ENCODE data around the gene COG4. TPM values are rescaled to one million over a fixed set of nuclear protein-coding genes. Genes with fewer than 3 reads are reported as not detected.
"Not testable (repeated sequence)": the region's sequence is repeated elsewhere in the genome, so short reads cannot be mapped to it uniquely, and the experiment has no call there.

The COG4 gene
- total RNA-seq, 6 experiments from 2014 or later: 70.2 to 91.7 (median 80.2) TPM

GRCh38 chr16:70453892-70454221 is 69.5 kb downstream of the COG4 start:
- Mint-ChIP-seq H3K9me3 (no peaks in the 10 kb centered on the region), H3K27me3 (ENCODE audit: insufficient read depth) (no peaks in the 10 kb centered on the region; the same call in 1 of the 2 replicates), H3K36me3 (ENCODE audit: low read depth) (no peaks in the 10 kb centered on the region), H3K4me1 (ENCODE audit: low read depth) (peaks cover 12% of the 10 kb centered on the region), H3K27ac (peak overlapping the region; percentile 91), H3K4me3 (peak overlapping the region; percentile 94)
- DNase-seq: no peak
- TF ChIP-seq CTCF (IDR thresholded peaks at IDR 0.05): no peak

DNA sequence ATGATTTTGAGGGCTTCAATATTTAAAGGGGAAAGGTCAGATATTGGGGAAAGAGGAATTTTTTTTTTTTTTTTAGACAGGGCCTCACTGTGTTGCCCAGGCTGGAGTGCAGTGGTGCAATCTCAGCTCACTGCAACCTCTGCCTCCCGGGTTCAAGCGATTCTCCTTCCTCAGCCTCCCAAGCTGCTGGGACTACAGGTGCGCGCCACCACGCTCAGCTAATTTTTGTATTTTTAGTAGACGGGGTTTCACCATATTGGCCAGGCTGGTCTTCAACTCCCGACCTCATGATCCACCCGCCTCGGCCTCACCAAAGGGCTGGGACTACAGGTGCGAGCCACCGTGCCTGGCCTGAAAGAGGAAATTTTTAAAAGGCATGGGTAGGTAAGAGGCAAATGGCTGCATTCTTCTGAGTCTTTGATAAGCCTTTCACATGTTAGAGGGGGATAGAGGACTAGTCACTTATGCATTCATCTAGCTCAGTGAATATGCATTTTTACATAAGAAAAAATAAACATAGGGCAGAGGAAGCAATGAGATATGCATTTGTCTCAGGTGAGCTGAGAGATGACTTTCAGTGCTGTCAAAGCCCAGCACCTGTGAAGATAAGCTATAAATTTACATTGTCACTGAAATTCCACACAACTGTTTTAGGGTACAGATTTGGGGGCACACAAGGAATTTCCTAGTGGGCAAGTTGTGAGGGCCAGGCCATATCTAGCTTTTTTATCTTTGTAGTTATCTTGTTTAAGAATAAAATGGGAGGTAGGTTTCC is 70.0 kb downstream of the COG4 start:
- H3K27me3 Mint-ChIP-seq (ENCODE audit: insufficient read depth): no peaks in the 10 kb centered on the region; the same call in 1 of the 2 replicates
- TF ChIP-seq CTCF (IDR thresholded peaks at IDR 0.05): no peak
- no peak for DNase-seq
- peak overlapping the region; percentile 94 for H3K4me3 Mint-ChIP-seq
- H3K27ac Mint-ChIP-seq: peak overlapping the region; percentile 91
- no peaks in the 10 kb centered on the region for H3K36me3 Mint-ChIP-seq (ENCODE audit: low read depth)
- no peaks in the 10 kb centered on the region for H3K9me3 Mint-ChIP-seq
- H3K4me1 Mint-ChIP-seq (ENCODE audit: low read depth): peaks cover 12% of the 10 kb centered on the region

GRCh38 chr16:70451004-70451340 is 72.4 kb downstream of the COG4 start:
- H3K27me3 Mint-ChIP-seq (ENCODE audit: insufficient read depth); H3K36me3 Mint-ChIP-seq (ENCODE audit: low read depth); H3K4me3 Mint-ChIP-seq; H3K9me3 Mint-ChIP-seq; H3K27ac Mint-ChIP-seq; DNase-seq: not testable (repeated sequence)
- peaks cover 12% of the 10 kb centered on the region for H3K4me1 Mint-ChIP-seq (ENCODE audit: low read depth)

DNA sequence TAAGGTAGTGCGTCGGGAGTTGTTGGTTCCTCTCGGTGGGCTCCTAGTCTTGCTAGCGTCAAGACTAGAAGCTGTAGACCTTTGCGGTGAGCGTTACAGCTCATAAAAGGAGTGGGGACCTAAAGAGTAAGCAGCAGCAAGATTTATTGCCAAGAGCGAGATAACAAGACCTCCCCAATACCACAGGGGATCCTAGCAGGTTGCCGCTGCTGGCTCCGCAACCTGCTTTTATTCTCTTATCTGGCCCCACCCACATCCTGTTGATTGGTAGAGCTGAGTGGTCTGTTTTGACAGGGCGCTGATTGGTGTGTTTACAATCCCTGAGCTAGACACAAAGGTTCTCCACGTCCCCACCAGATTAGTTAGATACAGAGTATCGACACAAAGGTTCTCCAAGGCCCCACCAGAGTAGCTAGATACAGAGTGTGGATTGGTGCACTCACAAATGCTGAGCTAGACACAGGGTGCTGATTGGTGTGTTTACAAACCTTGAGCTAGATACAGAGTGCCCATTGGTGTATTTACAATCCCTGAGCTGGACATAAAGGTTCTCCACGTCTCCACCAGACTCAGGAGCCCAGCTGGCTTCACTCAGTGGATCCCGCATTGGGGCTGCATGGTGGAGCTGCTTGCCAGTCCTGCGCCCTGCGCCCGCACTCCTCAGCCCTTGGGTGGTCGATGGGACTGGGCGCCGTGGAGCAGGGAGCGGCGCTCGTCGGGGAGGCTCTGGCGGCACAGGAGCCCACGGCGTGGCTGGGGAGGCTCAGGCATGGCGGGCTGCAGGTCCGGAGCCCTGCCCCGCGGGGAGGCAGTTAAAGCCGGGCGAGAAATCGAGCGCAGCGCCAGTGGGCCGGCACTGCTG is 73.0 kb downstream of the COG4 start:
- not testable (repeated sequence) for H3K36me3 Mint-ChIP-seq (ENCODE audit: low read depth); DNase-seq; H3K4me3 Mint-ChIP-seq; H3K27ac Mint-ChIP-seq; H3K9me3 Mint-ChIP-seq; H3K27me3 Mint-ChIP-seq (ENCODE audit: insufficient read depth)
- peaks cover 12% of the 10 kb centered on the region for H3K4me1 Mint-ChIP-seq (ENCODE audit: low read depth)

- Mint-ChIP-seq H3K27me3 (ENCODE audit: insufficient read depth) (peaks cover 2% of the 10 kb centered on the region; the same call in 1 of the 2 replicates), H3K27ac (no peak overlapping the region), H3K36me3 (ENCODE audit: low read depth) (no peaks in the 10 kb centered on the region), H3K9me3 (no peaks in the 10 kb centered on the region), H3K4me1 (ENCODE audit: low read depth) (no peaks in the 10 kb centered on the region), H3K4me3 (no peak overlapping the region)
- DNase-seq: no peak
- TF ChIP-seq CTCF (IDR thresholded peaks at IDR 0.05): no peak
These were observed 75.3 kb downstream of the COG4 start for GRCh38 chr16:70448075-70448474.

DNA sequence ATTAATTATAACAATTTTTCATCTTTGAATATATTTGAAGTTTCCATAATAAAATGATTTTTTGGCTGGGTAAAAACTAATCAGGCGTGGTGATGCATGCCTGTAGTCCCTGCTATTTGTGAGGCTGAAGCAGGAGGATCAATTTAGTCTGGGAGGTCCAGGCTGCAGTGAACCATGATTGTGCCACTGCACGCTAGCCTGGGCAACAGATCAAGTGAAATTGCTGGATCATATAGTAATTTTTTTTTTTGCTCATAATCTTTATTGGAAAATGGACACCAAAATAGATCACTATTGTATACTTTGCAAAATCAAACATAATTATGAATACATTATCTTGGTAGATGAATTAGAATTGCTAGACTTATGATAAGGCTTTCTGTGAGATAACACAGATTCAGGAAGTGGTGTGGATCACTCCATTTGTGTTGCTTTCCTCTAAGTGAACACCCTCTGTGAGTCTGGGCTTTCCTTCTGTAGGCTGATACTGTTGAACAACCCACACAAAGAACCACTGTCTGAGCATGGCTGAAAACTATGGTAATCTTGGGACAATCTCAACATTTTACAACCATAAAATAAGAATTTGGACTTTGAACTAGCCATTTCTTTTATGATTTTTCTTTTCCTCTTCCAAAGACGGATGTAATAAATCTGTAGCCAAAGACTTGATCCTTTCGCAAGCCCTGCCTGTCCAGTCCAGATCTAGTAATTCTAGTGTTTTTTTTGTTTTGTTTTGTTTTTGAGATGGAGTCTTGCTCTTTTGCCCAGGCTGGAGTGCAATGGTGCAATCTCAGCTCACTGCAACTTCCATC is 78.9 kb downstream of the COG4 start:
- DNase-seq: no peak
- H3K4me1 Mint-ChIP-seq (ENCODE audit: low read depth): no peaks in the 10 kb centered on the region
- no peak for TF ChIP-seq CTCF (IDR thresholded peaks at IDR 0.05)
- H3K36me3 Mint-ChIP-seq (ENCODE audit: low read depth): no peaks in the 10 kb centered on the region
- no peak overlapping the region for H3K27ac Mint-ChIP-seq
- no peak overlapping the region for H3K4me3 Mint-ChIP-seq
- H3K27me3 Mint-ChIP-seq (ENCODE audit: insufficient read depth): peaks cover 2% of the 10 kb centered on the region; the same call in 1 of the 2 replicates
- H3K9me3 Mint-ChIP-seq: no peaks in the 10 kb centered on the region
